HG03060 (cell line): ENCODE measurements around the gene ARHGAP42.

Source experiments
- ATAC-seq: cut with Tn5 transposase; IDR thresholded peaks from one replicate; pipeline ENCODE4 v1.9.1; 2021; ENCODE audit warnings: low read depth, moderate number of reproducible peaks; ENCODE audit not compliant: unreplicated experiment

Gene ARHGAP42

GRCh38 chr11:100791860-100792259 is 104.8 kb downstream of the ARHGAP42 start:
- no peak for ATAC-seq

GRCh38 chr11:100793525-100793924 is 106.4 kb downstream of the ARHGAP42 start:
- no peak for ATAC-seq

- no peak for ATAC-seq
Observed at GRCh38 chr11:100794446-100794845, 107.4 kb downstream of the ARHGAP42 start.

GRCh38 chr11:100799445-100799844 is 112.4 kb downstream of the ARHGAP42 start:
- no peak for ATAC-seq

GRCh38 chr11:100800202-100800601 is 113.1 kb downstream of the ARHGAP42 start:
- ATAC-seq: no peak

- ATAC-seq: no peak
Observed at GRCh38 chr11:100801225-100801999, 114.3 kb downstream of the ARHGAP42 start.

- no peak for ATAC-seq
Observed at GRCh38 chr11:100805506-100806199, 118.6 kb downstream of the ARHGAP42 start.

- no peak for ATAC-seq
Observed at GRCh38 chr11:100806296-100806695, 119.2 kb downstream of the ARHGAP42 start.

GRCh38 chr11:100808904-100809491 is 121.9 kb downstream of the ARHGAP42 start:
- ATAC-seq: no peak

- no peak for ATAC-seq
Observed at GRCh38 chr11:100810146-100810545, 123.1 kb downstream of the ARHGAP42 start.

GRCh38 chr11:100810666-100811065 is 123.6 kb downstream of the ARHGAP42 start:
- no peak for ATAC-seq

- no peak for ATAC-seq
Observed at GRCh38 chr11:100812517-100812916, 125.4 kb downstream of the ARHGAP42 start.

GRCh38 chr11:100815787-100816330 is 128.8 kb downstream of the ARHGAP42 start:
- ATAC-seq: no peak

- no peak for ATAC-seq
Observed at GRCh38 chr11:100816823-100817222, 129.7 kb downstream of the ARHGAP42 start.

GRCh38 chr11:100817620-100818019 is 130.5 kb downstream of the ARHGAP42 start:
- ATAC-seq: no peak

- ATAC-seq: no peak
Observed at GRCh38 chr11:100820621-100821020, 133.5 kb downstream of the ARHGAP42 start.

GRCh38 chr11:100821198-100821597 is 134.1 kb downstream of the ARHGAP42 start:
- ATAC-seq: no peak

GRCh38 chr11:100823360-100823759 is 136.3 kb downstream of the ARHGAP42 start:
- no peak for ATAC-seq

- no peak for ATAC-seq
Observed at GRCh38 chr11:100824041-100824809, 137.1 kb downstream of the ARHGAP42 start.

- no peak for ATAC-seq
Observed at GRCh38 chr11:100825626-100826025, 138.5 kb downstream of the ARHGAP42 start.
